AG04450 (cell line): ENCODE results near the gene AIDA. TPM values are rescaled to one million over a fixed set of nuclear protein-coding genes. Genes with fewer than 3 reads are reported as not detected.

Source experiments
- CTCF ChIA-PET: fragments of 300-600, 350-600 bp; formaldehyde crosslinking; extraction: SDS; loops from one replicate; lab custom pipeline; 2022; ENCODE audit warnings: antibody characterized with exemption, inconsistent platforms; lab: Charles Lee
- POLR2A ChIA-PET: fragments of 350-600 bp; formaldehyde crosslinking; extraction: SDS; loops from one replicate; lab custom pipeline; 2021; ENCODE audit warnings: antibody characterized with exemption, inconsistent platforms; lab: Yijun Ruan, JAX
- DNase-seq: peaks from one replicate; pipeline ENCODE4 v3.0.0-alpha.2; 2011; ENCODE audit warnings: low read depth, low spot score
- H3K27ac ChIP-seq: one replicate; pipeline ENCODE4 v1.5.1; 2012; ENCODE audit warnings: low read depth, low read length, control low read depth
- H3K27me3 ChIP-seq: one replicate; pipeline ENCODE4 v1.6.0; 2012; ENCODE audit warnings: low read length; ENCODE audit not compliant: control insufficient read depth, insufficient read depth
- H3K4me3 ChIP-seq: 2 replicates; pipeline ENCODE4 v1.5.1; 2011; ENCODE audit warnings: mild to moderate bottlenecking, low read depth, low read length, control low read depth
- H3K9me3 ChIP-seq: 2 replicates; pipeline ENCODE4 v1.5.1; 2012; ENCODE audit warnings: low read length; ENCODE audit not compliant: control insufficient read depth, insufficient read depth
- CTCF ChIP-seq: IDR thresholded peaks from 2 replicates; pipeline ENCODE4 v1.5.1; 2011; ENCODE audit warnings: low read depth, low read length, control low read depth, inconsistent platforms
- polyA plus RNA-seq: library from polyadenylated mRNA; depleted of rRNA; stranded (reverse); fragments of >200 nt; gene quantifications from 2 replicates; pipeline ENCODE4 v1.2.3, GENCODE V29; 2011

Gene AIDA
- polyA plus RNA-seq, 1 experiment = 112 TPM

DNA sequence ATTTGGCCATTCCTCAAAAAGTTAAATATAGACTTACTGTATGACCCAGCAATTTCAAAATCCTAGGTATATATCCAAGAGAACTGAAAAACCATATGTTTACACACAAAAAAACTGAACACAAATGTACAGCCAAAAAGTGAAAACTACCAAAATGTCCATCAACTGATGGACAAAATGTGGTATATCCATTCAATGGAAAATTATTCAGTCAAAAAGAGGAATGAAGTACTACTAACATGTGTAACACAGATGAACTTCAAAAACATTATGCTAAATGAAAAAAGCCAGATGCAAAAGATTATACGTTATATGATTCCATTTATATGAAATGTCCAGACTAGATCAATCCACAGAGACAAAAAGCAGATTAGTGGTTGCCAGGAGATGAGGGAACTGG is 8.0 kb downstream of the AIDA start:
- Histone ChIP-seq H3K27me3 (no peaks in the 10 kb centered on the region), H3K4me3 (no peak overlapping the region), H3K27ac (no peak overlapping the region), H3K9me3 (peaks cover 2% of the 10 kb centered on the region; the same call in 1 of the 2 replicates)
- no peak for DNase-seq
- ChIA-PET CTCF (no interaction called here), POLR2A (no interaction called here)
- TF ChIP-seq CTCF = no peak

- CTCF ChIA-PET = no interaction called here
- POLR2A ChIA-PET = no interaction called here
- Histone ChIP-seq H3K4me3 (no peak overlapping the region), H3K27me3 (no peaks in the 10 kb centered on the region), H3K9me3 (peaks cover 2% of the 10 kb centered on the region; the same call in 1 of the 2 replicates), H3K27ac (no peak overlapping the region)
- no peak for TF ChIP-seq CTCF
- DNase-seq = no peak
Observed at GRCh38 chr1:222702210-222702609, 10.1 kb downstream of the AIDA start.

- CTCF ChIA-PET = interaction anchor here (0.9 kb wide), 1 partner anchor 432 kb away, joined by 3 read pairs; no protein-coding TSS in a partner anchor
- POLR2A ChIA-PET = interaction anchor here (0.7 to 1.3 kb wide), 2 partner anchors 13 to 1003 kb away, joined by 3 to 7 read pairs; no protein-coding TSS in a partner anchor
- no peak for DNase-seq
- H3K9me3 ChIP-seq = no peaks in the 10 kb centered on the region; the same call in 1 of the 2 replicates
- H3K4me3 ChIP-seq = no peak overlapping the region
- no peaks in the 10 kb centered on the region for H3K27me3 ChIP-seq
- no peak for TF ChIP-seq CTCF
- no peak overlapping the region for H3K27ac ChIP-seq
Observed at GRCh38 chr1:222697826-222698225, 14.5 kb downstream of the AIDA start.

DNA sequence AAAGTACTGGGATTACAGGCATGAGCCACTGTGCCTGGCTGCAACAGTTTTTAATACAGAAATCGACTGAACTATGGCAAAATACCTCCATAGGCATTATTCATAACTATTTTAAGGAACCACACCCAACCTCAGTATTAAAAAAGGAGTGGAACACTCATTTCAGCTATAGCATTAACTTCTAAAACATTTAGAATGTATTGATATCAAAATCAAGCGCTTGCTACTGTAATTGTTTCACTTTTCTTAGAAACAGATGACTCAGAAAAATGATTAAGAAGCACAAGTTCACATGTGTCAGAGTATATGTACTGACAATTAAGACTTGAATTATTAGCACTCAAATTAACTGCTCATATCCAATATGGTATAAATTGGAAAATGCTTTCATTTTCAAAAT is 15.1 kb downstream of the AIDA start:
- H3K27ac ChIP-seq = no peak overlapping the region
- H3K9me3 ChIP-seq = no peaks in the 10 kb centered on the region; the same call in 1 of the 2 replicates
- CTCF ChIA-PET = no interaction called here
- POLR2A ChIA-PET = interaction anchor here (1.3 kb wide), 1 partner anchor 12 kb away, joined by 3 read pairs; no protein-coding TSS in a partner anchor
- no peaks in the 10 kb centered on the region for H3K27me3 ChIP-seq
- H3K4me3 ChIP-seq = no peak overlapping the region
- DNase-seq = no peak
- no peak for TF ChIP-seq CTCF

GRCh38 chr1:222696741-222697140 is 15.6 kb downstream of the AIDA start:
- ChIA-PET POLR2A (no interaction called here), CTCF (no interaction called here)
- no peak for TF ChIP-seq CTCF

More at GRCh38 chr1:222696741-222697140, 15.6 kb downstream of the AIDA start:
- Histone ChIP-seq H3K9me3 (no peaks in the 10 kb centered on the region; the same call in 1 of the 2 replicates), H3K4me3 (no peak overlapping the region), H3K27ac (no peak overlapping the region), H3K27me3 (no peaks in the 10 kb centered on the region)
- DNase-seq = no peak
